ENCODE results near the gene ANKRD44.
"Not testable (repeated sequence)": the region's sequence is repeated elsewhere in the genome, so short reads cannot be mapped to it uniquely, and the experiment has no call there.

ANKRD44 gene

GRCh38 chr2:197287596-197287932 is 23.0 kb downstream of the ANKRD44 start:
- not testable (repeated sequence) for DNase-seq (ENCODE audit: low spot score)

- peak; percentile 94 for DNase-seq (ENCODE audit: low spot score)
These were observed 23.6 kb downstream of the ANKRD44 start for GRCh38 chr2:197286805-197287595.

GRCh38 chr2:197285361-197285760 is 25.2 kb downstream of the ANKRD44 start:
- DNase-seq (ENCODE audit: low spot score), result no peak

GRCh38 chr2:197284956-197285355 is 25.6 kb downstream of the ANKRD44 start:
- DNase-seq (ENCODE audit: low spot score), result no peak

- no peak for DNase-seq (ENCODE audit: low spot score)
These were observed 29.2 kb downstream of the ANKRD44 start for GRCh38 chr2:197281421-197281820.

- peak; percentile 34 for DNase-seq (ENCODE audit: low spot score)
These were observed 30.4 kb downstream of the ANKRD44 start for GRCh38 chr2:197280015-197280702.

- DNase-seq (ENCODE audit: low spot score), result no peak
These were observed 31.5 kb downstream of the ANKRD44 start for GRCh38 chr2:197278799-197279763.

- DNase-seq (ENCODE audit: low spot score), result no peak
These were observed 32.8 kb downstream of the ANKRD44 start for GRCh38 chr2:197277794-197278193.

- no peak for DNase-seq (ENCODE audit: low spot score)
These were observed 34.4 kb downstream of the ANKRD44 start for GRCh38 chr2:197276156-197276555.

- no peak for DNase-seq (ENCODE audit: low spot score)
These were observed 35.6 kb downstream of the ANKRD44 start for GRCh38 chr2:197274937-197275336.

GRCh38 chr2:197274349-197274748 is 36.2 kb downstream of the ANKRD44 start:
- no peak for DNase-seq (ENCODE audit: low spot score)

GRCh38 chr2:197273485-197273884 is 37.1 kb downstream of the ANKRD44 start:
- no peak for DNase-seq (ENCODE audit: low spot score)

GRCh38 chr2:197270601-197271000 is 40.0 kb downstream of the ANKRD44 start:
- DNase-seq (ENCODE audit: low spot score), result no peak

GRCh38 chr2:197269815-197270214 is 40.8 kb downstream of the ANKRD44 start:
- no peak for DNase-seq (ENCODE audit: low spot score)

GRCh38 chr2:197268786-197269584 is 41.6 kb downstream of the ANKRD44 start:
- DNase-seq (ENCODE audit: low spot score), result peak; percentile 22

GRCh38 chr2:197266477-197266876 is 44.1 kb downstream of the ANKRD44 start:
- no peak for DNase-seq (ENCODE audit: low spot score)

- DNase-seq (ENCODE audit: low spot score), result no peak
These were observed 44.7 kb downstream of the ANKRD44 start for GRCh38 chr2:197265924-197266323.

GRCh38 chr2:197265036-197265435 is 45.5 kb downstream of the ANKRD44 start:
- no peak for DNase-seq (ENCODE audit: low spot score)

GRCh38 chr2:197264332-197264731 is 46.2 kb downstream of the ANKRD44 start:
- no peak for DNase-seq (ENCODE audit: low spot score)

GRCh38 chr2:197263077-197263476 is 47.5 kb downstream of the ANKRD44 start:
- no peak for DNase-seq (ENCODE audit: low spot score)

GRCh38 chr2:197261808-197262226 is 48.8 kb downstream of the ANKRD44 start:
- DNase-seq (ENCODE audit: low spot score), result no peak

Data from AG08395 (cell line).